Caki2 (cell line): ENCODE results near the gene L3MBTL4. TPM values are rescaled to one million over a fixed set of nuclear protein-coding genes. Genes with fewer than 3 reads are reported as not detected.
"Not testable (repeated sequence)": the region's sequence is repeated elsewhere in the genome, so short reads cannot be mapped to it uniquely, and the experiment has no call there.

Experiments used
- DNase-seq: peaks from one replicate; pipeline ENCODE4 v3.0.0-alpha.2; 2015; ENCODE audit warnings: low read depth
- in situ Hi-C: cut with HindIII; loops from 2 replicates; pipeline ENCODE4 v1.10.0; 2016; ENCODE audit warnings: low sequenced_read_pairs, low pct_unique_long_range_greater_than_20kb, mixed read lengths
- total RNA-seq: library from RNA; depleted of rRNA; stranded (reverse); fragments of >200 nt; shearing (Covaris generic); gene quantifications from 2 replicates; pipeline ENCODE4 v1.2.3, GENCODE V29; 2014; ENCODE audit warnings: low replicate concordance

L3MBTL4 gene
- total RNA-seq, 1 experiment from 2014 or later, result not detected

GRCh38 chr18:6052449-6052913 lies 362.2 kb downstream of the L3MBTL4 start:
- in situ Hi-C loops, result no loop called here
- DNase-seq, result no peak

GRCh38 chr18:6047596-6047995 lies 367.1 kb downstream of the L3MBTL4 start:
- DNase-seq, result not testable (repeated sequence)

GRCh38 chr18:6044773-6045172 lies 369.9 kb downstream of the L3MBTL4 start:
- in situ Hi-C loops, result no loop called here
- DNase-seq, result no peak

More at GRCh38 chr18:6047596-6047995, 367.1 kb downstream of the L3MBTL4 start:
- in situ Hi-C loops, result not testable (repeated sequence)

- DNase-seq, result no peak
- in situ Hi-C loops, result no loop called here
Observed at GRCh38 chr18:6044319-6044718, 370.4 kb downstream of the L3MBTL4 start.

- in situ Hi-C loops, result no loop called here
- no peak for DNase-seq
Observed at GRCh38 chr18:6039055-6039454, 375.7 kb downstream of the L3MBTL4 start.

- in situ Hi-C loops, result no loop called here
- no peak for DNase-seq
Observed at GRCh38 chr18:6031442-6031841, 383.3 kb downstream of the L3MBTL4 start.

GRCh38 chr18:6031002-6031401 lies 383.7 kb downstream of the L3MBTL4 start:
- no peak for DNase-seq
- in situ Hi-C loops, result no loop called here

GRCh38 chr18:6024745-6025248 lies 389.9 kb downstream of the L3MBTL4 start:
- no peak for DNase-seq
- in situ Hi-C loops, result no loop called here

- in situ Hi-C loops, result no loop called here
- no peak for DNase-seq
Observed at GRCh38 chr18:6023551-6023950, 391.2 kb downstream of the L3MBTL4 start.

- in situ Hi-C loops, result no loop called here
- no peak for DNase-seq
Observed at GRCh38 chr18:6022845-6023244, 391.9 kb downstream of the L3MBTL4 start.

GRCh38 chr18:6022074-6022444 lies 392.7 kb downstream of the L3MBTL4 start:
- DNase-seq, result no peak
- in situ Hi-C loops, result no loop called here

GRCh38 chr18:6021306-6022073 lies 393.2 kb downstream of the L3MBTL4 start:
- no peak for DNase-seq
- in situ Hi-C loops, result no loop called here

GRCh38 chr18:6018671-6019070 lies 396.0 kb downstream of the L3MBTL4 start:
- in situ Hi-C loops, result no loop called here
- no peak for DNase-seq

- DNase-seq, result no peak
- in situ Hi-C loops, result no loop called here
Observed at GRCh38 chr18:6017171-6017570, 397.5 kb downstream of the L3MBTL4 start.

GRCh38 chr18:6015364-6015763 lies 399.3 kb downstream of the L3MBTL4 start:
- in situ Hi-C loops, result no loop called here
- DNase-seq, result no peak

GRCh38 chr18:6013171-6013810 lies 401.4 kb downstream of the L3MBTL4 start:
- in situ Hi-C loops, result no loop called here
- no peak for DNase-seq

GRCh38 chr18:6010921-6011320 lies 403.8 kb downstream of the L3MBTL4 start:
- no peak for DNase-seq
- in situ Hi-C loops, result no loop called here

- no peak for DNase-seq
- in situ Hi-C loops, result no loop called here
Observed at GRCh38 chr18:6010284-6010683, 404.4 kb downstream of the L3MBTL4 start.

GRCh38 chr18:6009756-6010155 lies 405.0 kb downstream of the L3MBTL4 start:
- in situ Hi-C loops, result no loop called here
- no peak for DNase-seq
